ENCODE data around the gene LRP6.

DNA sequence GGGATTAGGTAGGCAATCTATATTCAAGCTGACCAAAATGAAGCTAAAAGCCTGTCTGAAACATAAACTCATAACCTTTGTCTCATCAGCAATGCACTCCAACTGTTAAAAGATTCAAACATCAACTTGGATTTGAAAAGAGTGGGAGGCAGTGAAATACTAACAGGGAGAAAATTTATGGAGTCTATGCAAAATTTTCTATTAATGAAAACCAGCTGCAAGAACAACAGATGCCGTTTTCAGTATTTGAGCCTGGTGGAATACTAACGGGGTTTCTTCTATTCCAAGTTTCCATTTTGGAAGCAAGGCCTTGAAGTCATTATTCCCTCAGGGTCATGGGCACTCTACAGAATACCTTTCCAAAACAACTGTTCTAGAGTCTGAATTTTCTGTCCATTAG is 88.3 kb downstream of the LRP6 start:
- no peak for TF ChIP-seq CEBPB (IDR thresholded peaks at IDR 0.05)
- no peak for TF ChIP-seq MAX (IDR thresholded peaks at IDR 0.05)

Measured in Ishikawa (cell line).